Choroid plexus epithelial cell (primary cell): ENCODE results near the gene CADPS.

Experiments
- DNase-seq: peaks from one replicate; pipeline ENCODE4 v3.0.0-alpha.2; 2010; ENCODE audit warnings: low read depth
- H3K4me3 ChIP-seq: 2 replicates; pipeline ENCODE4 v1.5.1; 2011; ENCODE audit warnings: low read depth, mild to moderate bottlenecking, control low read depth, low read length, moderate library complexity
- CTCF ChIP-seq: conservative IDR thresholded peaks from 2 replicates; pipeline ENCODE4 v1.5.1; 2011; ENCODE audit warnings: low read depth, mild to moderate bottlenecking, control low read depth, inconsistent platforms, low read length, moderate library complexity

The CADPS gene

GRCh38 chr3:62732183-62732904, 142.9 kb downstream of the CADPS start:
- no peak for TF ChIP-seq CTCF
- DNase-seq = no peak
- no peak overlapping the region for H3K4me3 ChIP-seq

- DNase-seq = no peak
- no peak for TF ChIP-seq CTCF
- H3K4me3 ChIP-seq = no peak overlapping the region
Observed at GRCh38 chr3:62727981-62728380, 147.2 kb downstream of the CADPS start.

GRCh38 chr3:62727536-62727935, 147.7 kb downstream of the CADPS start:
- DNase-seq = peak; percentile 2
- TF ChIP-seq CTCF = no peak
- no peak overlapping the region for H3K4me3 ChIP-seq

- TF ChIP-seq CTCF = no peak
- H3K4me3 ChIP-seq = no peak overlapping the region
- DNase-seq = no peak
Observed at GRCh38 chr3:62724503-62724902, 150.7 kb downstream of the CADPS start.

- H3K4me3 ChIP-seq = no peak overlapping the region
- DNase-seq = no peak
- no peak for TF ChIP-seq CTCF
Observed at GRCh38 chr3:62723914-62724217, 151.3 kb downstream of the CADPS start.

GRCh38 chr3:62723166-62723913, 151.9 kb downstream of the CADPS start:
- DNase-seq = no peak
- no peak overlapping the region for H3K4me3 ChIP-seq
- TF ChIP-seq CTCF = no peak

- DNase-seq = no peak
- TF ChIP-seq CTCF = no peak
- H3K4me3 ChIP-seq = no peak overlapping the region
Observed at GRCh38 chr3:62722344-62722743, 152.9 kb downstream of the CADPS start.
